Loucy (cell line): ENCODE data around the gene ZNF484.

ENCODE experiments used
- H2AFZ ChIP-seq: fragments of 200-600 bp; sonication (generic); 2 replicates; pipeline ENCODE4 v1.6.0; 2016; ENCODE audit warnings: antibody characterized with exemption, mild to moderate bottlenecking, low read length, moderate library complexity
- H3F3A ChIP-seq: fragments of 200-600 bp; 2 replicates; pipeline ENCODE4 v1.6.0; 2016; ENCODE audit warnings: antibody characterized with exemption, low read depth, mild to moderate bottlenecking
- H3K27me3 ChIP-seq: fragments of 200-600 bp; sonication (generic); 2 replicates; pipeline ENCODE4 v1.6.1; 2014; ENCODE audit warnings: low read length, mild to moderate bottlenecking; ENCODE audit not compliant: insufficient read depth, poor library complexity, severe bottlenecking
- H3K36me3 ChIP-seq: fragments of 200-600 bp; sonication (generic); 2 replicates; pipeline ENCODE4 v1.6.1; 2016; ENCODE audit warnings: low read length; ENCODE audit not compliant: insufficient read depth
- H3K4me1 ChIP-seq: fragments of 200-600 bp; sonication (generic); 2 replicates; pipeline ENCODE4 v1.5.1; 2014; ENCODE audit warnings: low read length, mild to moderate bottlenecking; ENCODE audit not compliant: insufficient read depth, poor library complexity, severe bottlenecking
- H3K4me2 ChIP-seq: fragments of 200-600 bp; sonication (generic); 2 replicates; pipeline ENCODE4 v1.6.0; 2014; ENCODE audit warnings: antibody characterized with exemption, low read length, low read depth, mild to moderate bottlenecking; ENCODE audit not compliant: poor library complexity, severe bottlenecking
- H3K4me3 ChIP-seq: fragments of 200-600 bp; sonication (generic); 2 replicates; pipeline ENCODE4 v1.5.1; 2014; ENCODE audit warnings: low read length, mild to moderate bottlenecking, mixed read lengths; ENCODE audit not compliant: poor library complexity, severe bottlenecking
- H3K79me2 ChIP-seq: fragments of 200-600 bp; sonication (generic); 2 replicates; pipeline ENCODE4 v1.6.1; 2014; ENCODE audit warnings: low read length; ENCODE audit not compliant: insufficient read depth
- H3K9ac ChIP-seq: fragments of 200-600 bp; sonication (generic); 2 replicates; pipeline ENCODE4 v1.6.0; 2014; ENCODE audit warnings: mild to moderate bottlenecking, low read depth, low read length, moderate library complexity; ENCODE audit not compliant: poor library complexity, severe bottlenecking
- H3K9me2 ChIP-seq: fragments of 200-600 bp; sonication (generic); replicated peaks from 2 replicates; pipeline ENCODE4 v1.6.1; 2016; ENCODE audit warnings: low read depth, low read length, mixed read lengths
- H3K9me3 ChIP-seq: fragments of 200-600 bp; sonication (generic); 2 replicates; pipeline ENCODE4 v1.6.1; 2014; ENCODE audit warnings: mild to moderate bottlenecking, antibody characterized with exemption, low read length, low read depth; ENCODE audit not compliant: insufficient read depth
- H4K20me1 ChIP-seq: fragments of 200-600 bp; sonication (generic); 2 replicates; pipeline ENCODE4 v1.6.0; 2014; ENCODE audit warnings: antibody characterized with exemption, low read length, mild to moderate bottlenecking; ENCODE audit not compliant: insufficient read depth, poor library complexity, severe bottlenecking
- CTCF ChIP-seq: fragments of 200-600 bp; sonication (generic); conservative IDR thresholded peaks from 2 replicates; pipeline ENCODE4 v1.5.1; 2014; ENCODE audit warnings: mild to moderate bottlenecking, antibody characterized with exemption, low read length
- EZH2phosphoT487 ChIP-seq: fragments of 200-600 bp; IDR thresholded peaks from 2 replicates; pipeline ENCODE4 v1.6.1; 2018; ENCODE audit warnings: antibody characterized with exemption, mild to moderate bottlenecking, moderate library complexity, borderline replicate concordance

The ZNF484 gene

GRCh38 chr9:92864152-92864551, 13.7 kb downstream of the ZNF484 start:
- no peaks in the 10 kb centered on the region for H3F3A ChIP-seq
- H3K4me1 ChIP-seq = peaks cover 8% of the 10 kb centered on the region
- H3K4me3 ChIP-seq = no peak overlapping the region
- H3K9me2 ChIP-seq = no peaks in the 10 kb centered on the region
- H3K9me3 ChIP-seq = peaks cover 6% of the 10 kb centered on the region; the same call in 1 of the 2 replicates
- no peak overlapping the region for H3K9ac ChIP-seq
- no peaks in the 10 kb centered on the region for H3K27me3 ChIP-seq
- H3K4me2 ChIP-seq = no peak overlapping the region
- H4K20me1 ChIP-seq = no peaks in the 10 kb centered on the region
- TF ChIP-seq CTCF (no peak), EZH2phosphoT487 (no peak)
- H3K36me3 ChIP-seq = peaks cover 20% of the 10 kb centered on the region; the same call in 1 of the 2 replicates
- peaks cover 52% of the 10 kb centered on the region for H3K79me2 ChIP-seq
- no peak overlapping the region for H2AFZ ChIP-seq

- H3K9me2 ChIP-seq = no peaks in the 10 kb centered on the region
- H3K4me1 ChIP-seq = peaks cover 8% of the 10 kb centered on the region
- no peak overlapping the region for H3K4me2 ChIP-seq
- H3K9me3 ChIP-seq = peaks cover 6% of the 10 kb centered on the region; the same call in 1 of the 2 replicates
- H3K36me3 ChIP-seq = peaks cover 19% of the 10 kb centered on the region; the same call in 1 of the 2 replicates
- H3F3A ChIP-seq = no peaks in the 10 kb centered on the region
- H3K79me2 ChIP-seq = peaks cover 39% of the 10 kb centered on the region
- H4K20me1 ChIP-seq = no peaks in the 10 kb centered on the region
- TF ChIP-seq EZH2phosphoT487 = no peak
- H3K27me3 ChIP-seq = no peaks in the 10 kb centered on the region
- H3K9ac ChIP-seq = no peak overlapping the region
- no peak overlapping the region for H2AFZ ChIP-seq
- H3K4me3 ChIP-seq = no peak overlapping the region
These were observed 17.0 kb downstream of the ZNF484 start for GRCh38 chr9:92860867-92861266.

- no peaks in the 10 kb centered on the region for H3F3A ChIP-seq
- 0 out of 2 replicates have a peak, but pooled peaks cover 8% of the 10 kb centered on the region for H3K79me2 ChIP-seq
- H3K4me2 ChIP-seq = no peak overlapping the region
- peaks cover 7% of the 10 kb centered on the region for H3K4me1 ChIP-seq
- H2AFZ ChIP-seq = no peak overlapping the region
- peaks cover 48% of the 10 kb centered on the region; the same call in 1 of the 2 replicates for H3K36me3 ChIP-seq
- peaks cover 6% of the 10 kb centered on the region; the same call in 1 of the 2 replicates for H3K9me3 ChIP-seq
- TF ChIP-seq EZH2phosphoT487 (no peak), CTCF (no peak)
- H3K9me2 ChIP-seq = no peaks in the 10 kb centered on the region
- no peaks in the 10 kb centered on the region for H4K20me1 ChIP-seq
- H3K9ac ChIP-seq = no peak overlapping the region
- no peaks in the 10 kb centered on the region for H3K27me3 ChIP-seq
- H3K4me3 ChIP-seq = no peak overlapping the region
These were observed 20.6 kb downstream of the ZNF484 start for GRCh38 chr9:92857236-92857635.

GRCh38 chr9:92853716-92854115, 24.1 kb downstream of the ZNF484 start:
- H3K4me3 ChIP-seq = no peak overlapping the region
- H4K20me1 ChIP-seq = no peaks in the 10 kb centered on the region
- no peak overlapping the region for H3K9ac ChIP-seq
- H3K4me2 ChIP-seq = no peak overlapping the region
- no peaks in the 10 kb centered on the region for H3F3A ChIP-seq
- peaks cover 58% of the 10 kb centered on the region; the same call in 1 of the 2 replicates for H3K36me3 ChIP-seq
- no peaks in the 10 kb centered on the region for H3K4me1 ChIP-seq
- no peaks in the 10 kb centered on the region for H3K27me3 ChIP-seq
- no peaks in the 10 kb centered on the region for H3K9me2 ChIP-seq
- TF ChIP-seq EZH2phosphoT487 = no peak
- no peaks in the 10 kb centered on the region for H3K9me3 ChIP-seq
- H2AFZ ChIP-seq = no peak overlapping the region
- H3K79me2 ChIP-seq = no peaks in the 10 kb centered on the region
